ENCODE results near the gene KCTD5. TPM values are rescaled to one million over a fixed set of nuclear protein-coding genes. Genes with fewer than 3 reads are reported as not detected.

KCTD5 gene
- total and polyA plus RNA-seq, 9 of the 15 experiments (the other 6 are each of a cell fraction or from before 2014, with no cell fraction given): 0.73 to 58.3 (median 32.3) TPM

DNA sequence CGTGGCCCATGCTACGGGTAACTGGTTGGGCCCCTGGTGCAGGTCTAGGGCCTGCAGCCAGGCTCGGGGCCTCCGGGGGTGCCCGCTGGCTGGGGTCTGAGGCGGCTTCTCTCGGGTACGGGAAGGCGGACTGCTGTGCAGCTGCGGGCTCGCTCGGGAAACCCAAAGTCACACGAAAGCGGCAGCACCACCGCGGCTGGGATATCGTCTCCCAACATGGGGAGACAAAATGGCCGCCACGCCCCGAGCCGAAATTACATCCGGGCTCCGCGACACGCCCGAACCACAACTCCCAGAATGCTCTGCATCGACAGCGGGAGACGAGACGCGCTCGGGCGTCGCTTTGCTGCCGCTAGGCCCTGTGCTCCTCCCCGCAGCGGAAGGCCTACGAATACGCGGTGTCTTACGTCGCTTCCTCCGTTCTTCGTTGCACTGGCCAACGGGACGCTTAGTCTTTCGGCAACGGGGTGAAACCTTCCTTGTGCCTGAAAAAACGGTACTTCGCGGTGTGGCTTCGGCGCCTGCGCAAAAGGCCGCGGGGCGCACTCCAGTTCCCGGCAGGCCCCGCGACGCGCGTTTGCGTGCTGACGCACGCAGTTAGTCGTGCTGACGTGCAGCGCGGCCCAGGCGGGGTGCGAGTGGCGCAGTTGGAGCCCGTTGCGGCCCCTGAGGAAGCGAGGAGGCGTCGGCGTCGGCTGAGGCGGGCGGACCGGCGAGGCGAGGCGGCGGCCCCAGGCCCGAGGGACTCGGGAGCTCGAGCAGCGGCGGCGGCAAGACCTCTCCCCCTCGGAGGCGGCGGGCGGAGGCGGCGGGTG is 69.9 kb downstream of the KCTD5 start, which contains the start of gene SRRM2 (continued):
- TF ChIP-seq DMBX1 (CRISPR knock-in tag; IDR thresholded peaks at IDR 0.05; ENCODE audit: borderline replicate concordance) (peak; percentile 75), POU5F1 (IDR thresholded peaks at IDR 0.05; ENCODE audit: borderline replicate concordance, low read depth, low read length, partially characterized antibody) (no peak), SMAD3 (CRISPR knock-in tag; conservative IDR thresholded peaks at IDR 0.05) (peak; percentile 7; the same call in 1 of the 2 replicates), NFIC (IDR thresholded peaks at IDR 0.05) (peak; percentile 58), ZC3H4 (CRISPR knock-in tag; IDR thresholded peaks at IDR 0.05; ENCODE audit: borderline replicate concordance) (no peak; the same call in 1 of the 2 replicates), PTTG1 (tag; IDR thresholded peaks at IDR 0.05; ENCODE audit: low read depth) (no peak), TCF7 (IDR thresholded peaks at IDR 0.05; ENCODE audit: borderline replicate concordance) (no peak), SLC30A9 (CRISPR knock-in tag; IDR thresholded peaks at IDR 0.05) (no peak), PURB (CRISPR knock-in tag; IDR thresholded peaks at IDR 0.05; ENCODE audit: low read depth) (no peak), ZNF707 (CRISPR knock-in tag; conservative IDR thresholded peaks at IDR 0.05) (no peak), ZC3H8 (IDR thresholded peaks at IDR 0.05) (no peak)
- TF ChIP-seq, protein P1, sequence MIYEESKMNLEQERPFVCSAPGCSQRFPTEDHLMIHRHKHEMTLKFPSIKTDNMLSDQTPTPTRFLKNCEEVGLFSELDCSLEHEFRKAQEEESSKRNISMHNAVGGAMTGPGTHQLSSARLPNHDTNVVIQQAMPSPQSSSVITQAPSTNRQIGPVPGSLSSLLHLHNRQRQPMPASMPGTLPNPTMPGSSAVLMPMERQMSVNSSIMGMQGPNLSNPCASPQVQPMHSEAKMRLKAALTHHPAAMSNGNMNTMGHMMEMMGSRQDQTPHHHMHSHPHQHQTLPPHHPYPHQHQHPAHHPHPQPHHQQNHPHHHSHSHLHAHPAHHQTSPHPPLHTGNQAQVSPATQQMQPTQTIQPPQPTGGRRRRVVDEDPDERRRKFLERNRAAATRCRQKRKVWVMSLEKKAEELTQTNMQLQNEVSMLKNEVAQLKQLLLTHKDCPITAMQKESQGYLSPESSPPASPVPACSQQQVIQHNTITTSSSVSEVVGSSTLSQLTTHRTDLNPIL (CRISPR knock-in tag; IDR thresholded peaks at IDR 0.05): no peak
- TF ChIP-seq, protein P2, sequence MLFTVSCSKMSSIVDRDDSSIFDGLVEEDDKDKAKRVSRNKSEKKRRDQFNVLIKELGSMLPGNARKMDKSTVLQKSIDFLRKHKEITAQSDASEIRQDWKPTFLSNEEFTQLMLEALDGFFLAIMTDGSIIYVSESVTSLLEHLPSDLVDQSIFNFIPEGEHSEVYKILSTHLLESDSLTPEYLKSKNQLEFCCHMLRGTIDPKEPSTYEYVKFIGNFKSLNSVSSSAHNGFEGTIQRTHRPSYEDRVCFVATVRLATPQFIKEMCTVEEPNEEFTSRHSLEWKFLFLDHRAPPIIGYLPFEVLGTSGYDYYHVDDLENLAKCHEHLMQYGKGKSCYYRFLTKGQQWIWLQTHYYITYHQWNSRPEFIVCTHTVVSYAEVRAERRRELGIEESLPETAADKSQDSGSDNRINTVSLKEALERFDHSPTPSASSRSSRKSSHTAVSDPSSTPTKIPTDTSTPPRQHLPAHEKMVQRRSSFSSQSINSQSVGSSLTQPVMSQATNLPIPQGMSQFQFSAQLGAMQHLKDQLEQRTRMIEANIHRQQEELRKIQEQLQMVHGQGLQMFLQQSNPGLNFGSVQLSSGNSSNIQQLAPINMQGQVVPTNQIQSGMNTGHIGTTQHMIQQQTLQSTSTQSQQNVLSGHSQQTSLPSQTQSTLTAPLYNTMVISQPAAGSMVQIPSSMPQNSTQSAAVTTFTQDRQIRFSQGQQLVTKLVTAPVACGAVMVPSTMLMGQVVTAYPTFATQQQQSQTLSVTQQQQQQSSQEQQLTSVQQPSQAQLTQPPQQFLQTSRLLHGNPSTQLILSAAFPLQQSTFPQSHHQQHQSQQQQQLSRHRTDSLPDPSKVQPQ (CRISPR knock-in tag; IDR thresholded peaks at IDR 0.05; ENCODE audit: borderline replicate concordance): no peak
- TF ChIP-seq, protein P3, sequence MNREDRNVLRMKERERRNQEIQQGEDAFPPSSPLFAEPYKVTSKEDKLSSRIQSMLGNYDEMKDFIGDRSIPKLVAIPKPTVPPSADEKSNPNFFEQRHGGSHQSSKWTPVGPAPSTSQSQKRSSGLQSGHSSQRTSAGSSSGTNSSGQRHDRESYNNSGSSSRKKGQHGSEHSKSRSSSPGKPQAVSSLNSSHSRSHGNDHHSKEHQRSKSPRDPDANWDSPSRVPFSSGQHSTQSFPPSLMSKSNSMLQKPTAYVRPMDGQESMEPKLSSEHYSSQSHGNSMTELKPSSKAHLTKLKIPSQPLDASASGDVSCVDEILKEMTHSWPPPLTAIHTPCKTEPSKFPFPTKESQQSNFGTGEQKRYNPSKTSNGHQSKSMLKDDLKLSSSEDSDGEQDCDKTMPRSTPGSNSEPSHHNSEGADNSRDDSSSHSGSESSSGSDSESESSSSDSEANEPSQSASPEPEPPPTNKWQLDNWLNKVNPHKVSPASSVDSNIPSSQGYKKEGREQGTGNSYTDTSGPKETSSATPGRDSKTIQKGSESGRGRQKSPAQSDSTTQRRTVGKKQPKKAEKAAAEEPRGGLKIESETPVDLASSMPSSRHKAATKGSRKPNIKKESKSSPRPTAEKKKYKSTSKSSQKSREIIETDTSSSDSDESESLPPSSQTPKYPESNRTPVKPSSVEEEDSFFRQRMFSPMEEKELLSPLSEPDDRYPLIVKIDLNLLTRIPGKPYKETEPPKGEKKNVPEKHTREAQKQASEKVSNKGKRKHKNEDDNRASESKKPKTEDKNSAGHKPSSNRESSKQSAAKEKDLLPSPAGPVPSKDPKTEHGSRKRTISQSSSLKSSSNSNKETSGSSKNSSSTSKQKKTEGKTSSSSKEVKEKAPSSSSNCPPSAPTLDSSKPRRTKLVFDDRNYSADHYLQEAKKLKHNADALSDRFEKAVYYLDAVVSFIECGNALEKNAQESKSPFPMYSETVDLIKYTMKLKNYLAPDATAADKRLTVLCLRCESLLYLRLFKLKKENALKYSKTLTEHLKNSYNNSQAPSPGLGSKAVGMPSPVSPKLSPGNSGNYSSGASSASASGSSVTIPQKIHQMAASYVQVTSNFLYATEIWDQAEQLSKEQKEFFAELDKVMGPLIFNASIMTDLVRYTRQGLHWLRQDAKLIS (CRISPR knock-in tag; IDR thresholded peaks at IDR 0.05): peak; percentile 21; the same call in 1 of the 2 replicates
- TF ChIP-seq, protein P4, sequence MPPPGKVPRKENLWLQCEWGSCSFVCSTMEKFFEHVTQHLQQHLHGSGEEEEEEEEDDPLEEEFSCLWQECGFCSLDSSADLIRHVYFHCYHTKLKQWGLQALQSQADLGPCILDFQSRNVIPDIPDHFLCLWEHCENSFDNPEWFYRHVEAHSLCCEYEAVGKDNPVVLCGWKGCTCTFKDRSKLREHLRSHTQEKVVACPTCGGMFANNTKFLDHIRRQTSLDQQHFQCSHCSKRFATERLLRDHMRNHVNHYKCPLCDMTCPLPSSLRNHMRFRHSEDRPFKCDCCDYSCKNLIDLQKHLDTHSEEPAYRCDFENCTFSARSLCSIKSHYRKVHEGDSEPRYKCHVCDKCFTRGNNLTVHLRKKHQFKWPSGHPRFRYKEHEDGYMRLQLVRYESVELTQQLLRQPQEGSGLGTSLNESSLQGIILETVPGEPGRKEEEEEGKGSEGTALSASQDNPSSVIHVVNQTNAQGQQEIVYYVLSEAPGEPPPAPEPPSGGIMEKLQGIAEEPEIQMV (tag; conservative IDR thresholded peaks at IDR 0.05; ENCODE audit: low read depth): 0 out of 2 replicates have a peak, but pooled peaks have one; percentile 26
